Kidney (tissue), 14 donors: Measurements from ENCODE around the gene PPHLN1. TPM values are rescaled to one million over a fixed set of nuclear protein-coding genes. Genes with fewer than 3 reads are reported as not detected.

Source experiments
- DNase-seq, 5 donors: peaks; one replicate each; pipeline ENCODE4 v3.0.0-alpha.2; 2013 to 2020
- FAIRE-seq: peaks from 2 replicates; lab custom pipeline; 2012; peaks lifted over from hg19 to GRCh38; lab: Jason Lieb, UNC
- H3K27ac ChIP-seq, 2 donors: one replicate each; pipeline ENCODE4 v1.7.0; 2013; ENCODE audit warnings: low read depth in 2 of 2, low read length in 2 of 2, inconsistent platforms in 1 of 2
- H3K27me3 ChIP-seq: one replicate; pipeline ENCODE4 v1.7.1; 2013; ENCODE audit warnings: low read length, inconsistent platforms; ENCODE audit not compliant: control insufficient read depth, insufficient read depth
- H3K36me3 ChIP-seq, 3 donors: one replicate each; pipeline versions ENCODE4 v1.7.0 to v1.7.1; 2013; ENCODE audit warnings: low read length in 3 of 3, control low read depth in 1 of 3, inconsistent platforms in 1 of 3; ENCODE audit not compliant: insufficient read depth in 3 of 3, control insufficient read depth in 2 of 3
- H3K4me1 ChIP-seq, 3 donors: one replicate each; pipeline versions ENCODE4 v1.7.0 to v1.7.1; 2013; ENCODE audit warnings: low read length in 3 of 3, inconsistent platforms in 1 of 3, low read depth in 1 of 3; ENCODE audit not compliant: control insufficient read depth in 2 of 3, insufficient read depth in 2 of 3
- H3K4me3 ChIP-seq, 3 donors: one replicate each; pipeline versions ENCODE4 v1.7.0 to v1.8.1; 2013; ENCODE audit warnings: low read length in 3 of 3, control low read depth in 1 of 3, inconsistent platforms in 1 of 3
- H3K9ac ChIP-seq, 3 donors: one replicate each; pipeline versions ENCODE4 v1.7.0 to v1.7.1; 2013; ENCODE audit warnings: low read length in 3 of 3, control low read depth in 1 of 3, inconsistent platforms in 1 of 3
- H3K9me3 ChIP-seq, 3 donors: one replicate each; pipeline versions ENCODE4 v1.7.0 to v1.7.1; 2013; ENCODE audit warnings: low read length in 3 of 3, control low read depth in 1 of 3, inconsistent platforms in 1 of 3; ENCODE audit not compliant: control insufficient read depth in 2 of 3, insufficient read depth in 1 of 3
- CTCF ChIP-seq: IDR thresholded peaks from 3 replicates; pipeline ENCODE4 v1.5.1; 2012; ENCODE audit warnings: mild to moderate bottlenecking, moderate library complexity, borderline replicate concordance; ENCODE audit not compliant: insufficient read depth; ENCODE audit errors: extremely low read depth
- intact Hi-C: fragments of 100-400 bp; cut with DNase I; formaldehyde crosslinking; loops from one replicate; pipeline ENCODE4 v1.11.1; 2022
- polyA plus RNA-seq: library from polyadenylated mRNA; stranded (reverse); fragments of 350-450 nt; fragmentation: Illumina TruSeq; extraction: RNeasy Lipid Tissue Mini Kit (QIAGEN cat#74804); gene quantifications from one replicate; pipeline ENCODE4 v1.2.3, GENCODE V29; 2014; ENCODE audit warnings: low read depth, low replicate concordance; ENCODE audit not compliant: insufficient read depth
- total RNA-seq: library from RNA; stranded (reverse); fragmentation: NEBNext Ultra II Directional; extraction: Animal tissue kit (Norgen Biotek cat#: 25700); gene quantifications from one replicate; pipeline ENCODE4 v1.2.1, GENCODE V29; 2021
- donor health status: control.
- donor health status: control.
- donor health status: control.
- donor health status: control.
- donor health status: control.
- donor health status: DM: yes; HTN: yes; CAD: no.
- donor health status: Normal renal cell carcinoma (clear cell type).

The PPHLN1 gene
- total and polyA plus RNA-seq, 2 donors from 2014 or later = 32.0 to 51.9 TPM

GRCh38 chr12:42475106-42475505 is 149.1 kb downstream of the PPHLN1 start:
- H3K9ac ChIP-seq = no peak overlapping the region
- FAIRE-seq (no peak), DNase-seq (peak in 2 of 5 donors; percentile 34 to 48)
- H3K36me3 ChIP-seq = no peaks in the 10 kb centered on the region
- H3K4me3 ChIP-seq = no peak overlapping the region
- intact Hi-C loops = no loop called here
- TF ChIP-seq CTCF = no peak
- peaks cover 3 to 20% (median 17%) of the 10 kb centered on the region in 3 donors for H3K4me1 ChIP-seq
- no peak overlapping the region for H3K27ac ChIP-seq
- H3K27me3 ChIP-seq = no peaks in the 10 kb centered on the region
- no peaks in the 10 kb centered on the region for H3K9me3 ChIP-seq

GRCh38 chr12:42477941-42478340 is 152.0 kb downstream of the PPHLN1 start:
- Histone ChIP-seq H3K27me3 (no peaks in the 10 kb centered on the region), H3K4me3 (no peak overlapping the region), H3K4me1 (peaks cover under 1 to 13% (median 5%) of the 10 kb centered on the region in 3 donors), H3K9ac (no peak overlapping the region), H3K27ac (no peak overlapping the region), H3K36me3 (no peaks in the 10 kb centered on the region), H3K9me3 (no peaks in the 10 kb centered on the region)
- DNase-seq (no peak), FAIRE-seq (no peak)
- intact Hi-C loops = no loop called here
- no peak for TF ChIP-seq CTCF

GRCh38 chr12:42481368-42481767 is 155.4 kb downstream of the PPHLN1 start:
- Histone ChIP-seq H3K9me3 (no peaks in the 10 kb centered on the region), H3K27me3 (no peaks in the 10 kb centered on the region), H3K36me3 (no peaks in the 10 kb centered on the region), H3K9ac (peak overlapping the region in 1 of 3 donors; percentile 54), H3K27ac (no peak overlapping the region), H3K4me1 (peaks cover 0 to 6% (median 3%) of the 10 kb centered on the region in 3 donors), H3K4me3 (peak overlapping the region in 1 of 3 donors; percentile 75)
- DNase-seq (no peak), FAIRE-seq (no peak)
- intact Hi-C loops = loop anchor here (10.0 kb wide), 2 partner anchors 103 to 853 kb away; partner anchors contain the start of gene PRICKLE1
- no peak for TF ChIP-seq CTCF
